Daoy (cell line): Measurements from ENCODE around the gene KANSL1. TPM values are rescaled to one million over a fixed set of nuclear protein-coding genes. Genes with fewer than 3 reads are reported as not detected.
A peak's percentile ranks its signal among the peaks of the same experiment; 100 is the strongest.

Experiments used
- DNase-seq: peaks from one replicate; pipeline ENCODE4 v3.0.0-alpha.2; 2015; ENCODE audit warnings: low read depth
- total RNA-seq: library from RNA; depleted of rRNA; stranded (reverse); fragments of >200 nt; shearing (Covaris generic); gene quantifications from 2 replicates; pipeline ENCODE4 v1.2.3, GENCODE V29; 2014

The KANSL1 gene
- total RNA-seq, 1 experiment from 2014 or later, result 27.1 TPM

DNA sequence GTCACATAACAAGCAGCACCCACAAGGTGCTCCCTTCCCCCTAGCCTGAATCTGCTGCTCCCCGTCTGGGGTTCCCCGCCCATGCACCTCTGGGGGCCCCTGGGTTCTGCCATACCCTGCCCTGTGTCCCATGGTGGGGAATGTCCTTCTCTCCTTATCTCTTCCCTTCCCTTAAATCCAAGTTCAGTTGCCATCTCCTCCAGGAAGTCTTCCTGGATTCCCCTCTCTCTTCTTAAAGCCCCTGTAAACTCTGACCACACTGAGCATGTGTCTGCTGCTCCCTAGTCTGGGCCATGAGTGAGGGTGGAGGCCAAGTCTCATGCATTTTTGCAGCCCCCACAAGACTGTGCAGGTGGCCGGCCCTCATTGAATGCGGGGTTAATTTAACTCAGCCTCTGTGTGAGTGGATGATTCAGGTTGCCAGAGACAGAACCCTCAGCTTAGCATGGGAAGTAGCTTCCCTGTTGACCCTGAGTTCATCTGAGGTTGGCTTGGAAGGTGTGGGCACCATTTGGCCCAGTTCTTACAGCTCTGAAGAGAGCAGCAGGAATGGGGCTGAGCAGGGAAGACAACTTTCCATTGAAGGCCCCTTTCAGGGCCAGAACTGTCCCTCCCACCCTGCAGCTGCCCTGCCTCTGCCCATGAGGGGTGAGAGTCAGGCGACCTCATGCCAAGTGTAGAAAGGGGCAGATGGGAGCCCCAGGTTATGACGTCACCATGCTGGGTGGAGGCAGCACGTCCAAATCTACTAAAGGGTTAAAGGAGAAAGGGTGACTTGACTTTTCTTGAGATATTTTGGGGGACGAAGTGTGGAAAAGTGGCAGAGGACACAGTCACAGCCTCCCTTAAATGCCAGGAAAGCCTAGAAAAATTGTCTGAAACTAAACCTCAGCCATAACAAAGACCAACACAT, 194.0 kb downstream of the KANSL1 start, which contains the start of gene STH:
Gene STH (plus strand): TSS at position 264 of the 913 bp plus-strand sequence. CDS start 30 bp downstream, at position 294.
- DNase-seq, result no peak

DNA sequence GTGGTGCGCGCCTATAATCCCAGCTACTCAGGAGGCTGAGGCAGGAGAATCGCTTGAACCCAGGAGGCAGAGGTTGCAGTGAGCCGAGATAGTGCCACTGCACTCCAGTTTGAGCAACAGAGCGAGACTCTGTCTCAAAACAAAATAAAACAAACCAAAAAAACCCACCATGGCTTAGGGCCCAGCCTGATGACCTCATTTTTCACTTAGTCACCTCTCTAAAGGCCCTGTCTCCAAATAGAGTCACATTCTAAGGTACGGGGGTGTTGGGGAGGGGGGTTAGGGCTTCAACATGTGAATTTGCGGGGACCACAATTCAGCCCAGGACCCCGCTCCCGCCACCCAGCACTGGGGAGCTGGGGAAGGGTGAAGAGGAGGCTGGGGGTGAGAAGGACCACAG, 195.6 kb downstream of the KANSL1 start:
- peak; percentile 52 for DNase-seq

DNA sequence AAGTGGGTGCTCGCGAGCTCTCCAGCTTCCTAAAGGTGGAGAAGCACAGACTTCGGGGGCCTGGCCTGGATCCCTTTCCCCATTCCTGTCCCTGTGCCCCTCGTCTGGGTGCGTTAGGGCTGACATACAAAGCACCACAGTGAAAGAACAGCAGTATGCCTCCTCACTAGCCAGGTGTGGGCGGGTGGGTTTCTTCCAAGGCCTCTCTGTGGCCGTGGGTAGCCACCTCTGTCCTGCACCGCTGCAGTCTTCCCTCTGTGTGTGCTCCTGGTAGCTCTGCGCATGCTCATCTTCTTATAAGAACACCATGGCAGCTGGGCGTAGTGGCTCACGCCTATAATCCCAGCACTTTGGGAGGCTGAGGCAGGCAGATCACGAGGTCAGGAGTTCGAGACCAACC, 196.1 kb downstream of the KANSL1 start:
- no peak for DNase-seq

DNA sequence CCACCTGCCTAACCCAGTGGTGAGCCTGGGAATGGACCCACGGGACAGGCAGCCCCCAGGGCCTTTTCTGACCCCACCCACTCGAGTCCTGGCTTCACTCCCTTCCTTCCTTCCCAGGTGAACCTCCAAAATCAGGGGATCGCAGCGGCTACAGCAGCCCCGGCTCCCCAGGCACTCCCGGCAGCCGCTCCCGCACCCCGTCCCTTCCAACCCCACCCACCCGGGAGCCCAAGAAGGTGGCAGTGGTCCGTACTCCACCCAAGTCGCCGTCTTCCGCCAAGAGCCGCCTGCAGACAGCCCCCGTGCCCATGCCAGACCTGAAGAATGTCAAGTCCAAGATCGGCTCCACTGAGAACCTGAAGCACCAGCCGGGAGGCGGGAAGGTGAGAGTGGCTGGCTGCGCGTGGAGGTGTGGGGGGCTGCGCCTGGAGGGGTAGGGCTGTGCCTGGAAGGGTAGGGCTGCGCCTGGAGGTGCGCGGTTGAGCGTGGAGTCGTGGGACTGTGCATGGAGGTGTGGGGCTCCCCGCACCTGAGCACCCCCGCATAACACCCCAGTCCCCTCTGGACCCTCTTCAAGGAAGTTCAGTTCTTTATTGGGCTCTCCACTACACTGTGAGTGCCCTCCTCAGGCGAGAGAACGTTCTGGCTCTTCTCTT, 196.8 kb downstream of the KANSL1 start:
- DNase-seq, result no peak

DNA sequence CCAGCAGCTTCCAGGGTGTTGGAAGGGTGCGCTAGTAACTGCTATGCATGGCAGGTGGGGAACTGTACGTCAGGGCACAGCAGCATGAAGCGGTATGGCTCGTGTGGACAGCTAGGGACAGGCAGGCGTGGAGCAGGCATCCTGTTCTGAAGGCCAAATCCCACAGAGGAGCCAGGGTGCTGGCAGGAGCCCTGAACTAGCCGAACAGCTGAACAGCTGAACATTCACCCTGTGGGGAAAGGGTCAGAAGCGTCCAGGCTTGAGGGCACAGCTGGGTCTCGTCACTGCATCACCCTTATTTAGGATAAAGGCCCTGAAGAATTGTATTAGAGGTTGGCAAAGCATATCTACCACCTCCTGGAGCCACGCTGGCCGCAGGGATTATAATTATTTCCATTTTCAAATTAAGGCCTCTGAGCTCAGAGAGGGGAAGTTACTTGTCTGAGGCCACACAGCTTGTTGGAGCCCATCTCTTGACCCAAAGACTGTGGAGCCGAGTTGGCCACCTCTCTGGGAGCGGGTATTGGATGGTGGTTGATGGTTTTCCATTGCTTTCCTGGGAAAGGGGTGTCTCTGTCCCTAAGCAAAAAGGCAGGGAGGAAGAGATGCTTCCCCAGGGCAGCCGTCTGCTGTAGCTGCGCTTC, 197.5 kb downstream of the KANSL1 start:
- no peak for DNase-seq

DNA sequence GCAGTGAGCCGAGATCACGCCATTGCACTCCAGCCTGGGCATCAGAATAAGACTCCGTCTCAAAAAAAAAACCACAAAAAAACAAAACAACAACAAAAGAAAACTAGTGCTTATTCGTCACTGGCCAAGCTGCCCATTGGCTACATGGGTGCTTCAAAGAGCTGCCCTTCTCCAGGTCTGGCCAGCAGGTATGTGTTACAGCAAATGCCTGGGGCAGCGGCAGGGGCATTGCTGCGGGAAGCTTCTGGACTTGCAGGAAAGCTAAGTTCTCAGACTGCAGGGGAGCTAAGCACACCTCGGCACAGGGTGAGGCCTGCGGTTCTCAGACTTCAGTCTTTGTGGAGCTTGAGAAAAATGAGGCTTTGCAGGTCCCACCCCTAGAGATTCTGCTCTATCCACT, 198.2 kb downstream of the KANSL1 start:
- no peak for DNase-seq

DNA sequence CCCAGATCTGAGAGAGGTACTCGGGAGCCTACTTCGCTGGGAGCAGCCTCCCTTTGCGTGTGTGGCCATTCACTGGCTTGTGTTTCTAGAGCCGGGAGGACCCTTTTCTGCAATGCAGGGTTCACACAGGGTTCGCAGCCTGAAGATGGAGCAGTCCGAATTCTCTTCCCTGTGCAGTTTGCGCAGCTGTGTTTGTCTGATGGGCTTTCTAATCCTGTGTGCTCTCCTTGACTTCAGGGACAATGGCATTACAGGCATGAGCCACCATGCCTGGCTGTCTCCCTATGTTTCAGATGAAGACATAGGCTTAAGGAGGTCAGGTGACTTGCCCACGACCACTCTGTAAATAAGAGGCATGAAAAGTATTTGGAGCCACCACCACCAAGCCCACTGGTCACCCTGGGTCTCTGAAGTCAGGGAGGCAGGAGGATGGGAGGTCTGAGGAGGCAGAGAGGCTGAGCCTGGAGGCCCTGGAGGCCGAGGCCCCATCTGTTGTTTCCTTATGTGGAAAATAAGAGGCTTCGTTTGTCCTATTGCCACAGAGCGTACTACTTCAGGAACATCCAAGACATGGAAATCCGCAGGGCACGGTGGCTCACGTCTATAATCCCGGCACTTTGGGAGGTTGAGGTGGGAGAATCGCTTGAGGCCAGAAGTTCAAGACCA, 199.1 kb downstream of the KANSL1 start:
- no peak for DNase-seq

DNA sequence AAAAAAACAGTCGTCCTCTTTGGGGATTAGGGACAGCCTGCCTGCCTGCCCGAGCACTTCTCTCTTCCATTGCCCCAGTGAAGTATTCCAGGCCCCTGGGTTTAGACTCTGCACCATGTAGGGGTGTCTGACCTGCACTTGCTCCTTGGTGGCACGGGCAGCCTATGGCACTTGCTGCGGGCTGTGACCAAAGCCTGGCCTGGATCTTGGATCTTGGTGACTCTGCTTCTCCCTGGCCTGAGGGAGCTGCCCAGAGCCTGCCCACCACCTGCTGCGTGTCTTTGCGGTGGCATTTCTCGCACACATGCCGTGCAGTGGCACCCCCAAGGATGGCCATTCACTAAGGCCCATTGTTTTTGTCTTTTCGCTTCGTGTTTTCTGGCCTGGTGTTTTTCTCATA, 200.3 kb downstream of the KANSL1 start:
- no peak for DNase-seq

DNA sequence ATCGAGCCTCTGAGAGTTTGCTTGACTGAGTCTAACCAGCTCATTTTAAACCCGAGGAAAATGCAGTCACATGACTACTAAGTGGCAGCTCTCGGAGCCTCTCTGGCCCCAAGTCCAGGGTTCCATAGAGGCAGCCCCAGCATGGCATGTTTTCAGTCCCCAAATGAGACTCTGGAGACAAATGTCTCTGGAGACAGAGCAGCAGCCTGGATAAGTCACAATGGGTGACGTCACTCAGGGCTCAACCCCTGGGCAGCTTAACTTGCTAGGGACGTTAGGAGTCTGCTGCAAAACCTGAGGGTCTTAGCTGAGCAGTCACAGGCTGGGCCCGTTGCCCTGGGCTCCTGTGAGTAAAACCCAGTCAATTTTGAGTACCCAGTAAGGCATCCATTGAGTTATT, 201.1 kb downstream of the KANSL1 start:
- no peak for DNase-seq

DNA sequence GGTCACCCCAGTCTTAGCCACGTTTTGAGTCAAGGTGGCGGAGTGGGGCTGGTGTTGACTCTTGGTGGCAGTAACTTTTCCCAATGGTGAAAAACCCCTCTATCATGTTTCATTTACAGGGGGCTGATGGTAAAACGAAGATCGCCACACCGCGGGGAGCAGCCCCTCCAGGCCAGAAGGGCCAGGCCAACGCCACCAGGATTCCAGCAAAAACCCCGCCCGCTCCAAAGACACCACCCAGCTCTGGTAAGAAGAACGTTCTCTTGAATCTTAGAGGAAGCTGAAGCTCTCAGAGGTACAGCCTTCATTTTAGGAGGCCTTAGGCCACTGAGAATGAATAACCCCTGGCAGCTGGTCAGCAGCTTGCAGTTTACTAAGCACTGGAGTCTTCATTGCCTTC, 201.9 kb downstream of the KANSL1 start:
- no peak for DNase-seq

DNA sequence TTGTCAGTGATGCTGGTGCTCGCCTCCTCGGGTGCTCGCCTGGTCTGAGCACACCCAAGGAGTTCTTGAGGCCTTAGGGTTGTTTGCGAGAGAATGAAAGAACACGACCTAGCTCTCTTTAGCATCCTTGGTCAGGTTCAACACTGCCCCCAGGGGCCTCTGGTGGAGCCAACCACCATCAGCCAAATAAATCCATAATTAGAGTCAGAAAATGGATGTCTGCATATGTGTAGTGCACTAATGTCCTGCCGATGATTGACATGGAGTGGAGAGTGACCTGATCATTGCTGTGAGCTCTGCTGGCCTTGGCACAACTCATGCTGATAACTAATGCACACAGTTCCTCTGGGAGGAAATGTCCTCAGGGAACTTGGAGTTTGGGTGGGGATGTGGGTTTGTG, 202.3 kb downstream of the KANSL1 start:
- DNase-seq, result no peak

DNA sequence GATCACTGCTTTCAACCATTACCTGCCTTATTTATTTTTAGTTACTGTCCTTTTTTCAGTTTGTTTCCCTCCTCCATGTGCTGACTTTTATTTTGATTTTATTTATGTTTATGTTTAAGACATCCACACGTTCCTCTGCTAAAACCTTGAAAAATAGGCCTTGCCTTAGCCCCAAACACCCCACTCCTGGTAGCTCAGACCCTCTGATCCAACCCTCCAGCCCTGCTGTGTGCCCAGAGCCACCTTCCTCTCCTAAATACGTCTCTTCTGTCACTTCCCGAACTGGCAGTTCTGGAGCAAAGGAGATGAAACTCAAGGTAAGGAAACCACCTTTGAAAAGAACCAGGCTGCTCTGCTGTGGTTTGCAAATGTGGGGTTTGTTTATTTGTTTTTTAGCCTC, 203.5 kb downstream of the KANSL1 start:
- no peak for DNase-seq

DNA sequence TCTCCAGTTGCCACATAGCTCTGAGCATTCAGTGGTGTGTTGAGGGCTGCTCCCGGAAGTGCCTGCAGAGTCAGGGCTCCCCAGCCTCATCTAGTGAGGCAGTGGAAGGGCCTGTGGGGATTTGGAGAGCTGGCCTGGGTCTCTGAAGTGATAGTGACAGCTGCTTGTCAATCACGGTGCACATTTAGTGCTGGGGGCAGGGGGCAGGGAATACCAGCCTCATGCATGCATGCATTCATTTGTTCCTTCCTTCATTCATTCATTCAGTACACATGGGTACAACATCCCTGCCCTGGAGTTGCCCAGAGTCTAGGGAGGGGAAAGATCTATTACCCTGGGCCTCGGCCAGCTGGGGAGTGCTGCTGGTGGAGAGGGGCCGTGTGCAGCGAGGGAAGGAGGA, 205.5 kb downstream of the KANSL1 start:
- DNase-seq, result no peak

DNA sequence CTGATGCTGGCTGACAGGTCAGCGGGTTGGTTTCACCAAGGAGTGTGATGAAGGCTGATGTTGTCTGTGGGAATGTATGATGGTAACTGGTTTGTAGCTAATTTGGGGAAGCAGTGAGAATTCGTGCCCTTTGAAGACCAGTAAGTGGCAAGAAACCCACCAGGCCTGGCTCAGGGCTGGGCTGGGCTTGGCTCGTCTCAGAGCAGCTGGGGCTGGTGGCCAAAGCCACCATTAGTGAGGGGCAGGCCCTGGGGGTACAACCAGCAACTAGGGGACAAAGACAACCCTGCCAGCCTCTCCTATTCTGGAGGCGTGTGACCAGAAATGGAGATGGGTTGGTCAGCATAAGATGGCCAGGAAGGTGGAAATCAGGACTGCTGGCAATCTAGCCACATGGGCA, 207.2 kb downstream of the KANSL1 start:
- no peak for DNase-seq

DNA sequence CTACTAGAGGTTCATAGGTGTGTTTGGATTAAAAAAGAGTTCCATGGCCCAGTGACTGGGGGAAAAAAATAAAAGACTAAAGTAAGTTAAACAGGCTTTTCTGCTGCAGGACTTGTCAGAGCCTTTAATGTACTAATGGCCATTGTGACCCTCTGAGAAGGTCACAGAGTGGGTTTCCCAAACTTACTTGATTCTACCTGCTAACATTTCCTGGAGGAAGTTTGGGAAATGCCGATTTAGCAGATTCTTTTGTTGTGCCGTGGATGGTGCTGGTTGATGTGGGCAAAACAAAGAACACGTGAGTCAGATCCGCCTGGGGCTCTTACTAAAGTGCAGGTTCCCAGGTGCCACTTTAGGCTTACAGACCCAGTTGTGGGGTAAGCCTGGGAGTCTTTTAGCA, 207.8 kb downstream of the KANSL1 start:
- DNase-seq, result no peak

DNA sequence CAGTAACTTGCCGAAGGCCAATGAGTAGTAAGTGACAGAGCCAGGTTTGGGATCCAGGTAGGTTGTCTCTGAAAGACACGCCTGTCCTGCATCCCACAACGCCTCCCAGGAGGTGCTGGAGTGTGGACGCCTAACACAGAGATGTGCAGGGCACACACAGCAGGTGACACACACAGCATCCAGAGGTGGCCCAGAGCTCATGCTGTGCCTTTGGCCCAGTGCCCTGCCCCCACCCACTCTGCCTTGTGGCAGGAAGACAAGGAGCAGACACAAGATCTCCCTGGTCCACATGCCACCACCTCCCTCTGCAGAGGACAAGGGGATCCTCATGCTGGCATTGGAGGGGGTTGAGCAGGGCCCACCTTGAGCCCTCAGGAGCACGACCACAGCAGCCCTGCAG, 208.9 kb downstream of the KANSL1 start:
- DNase-seq, result no peak

DNA sequence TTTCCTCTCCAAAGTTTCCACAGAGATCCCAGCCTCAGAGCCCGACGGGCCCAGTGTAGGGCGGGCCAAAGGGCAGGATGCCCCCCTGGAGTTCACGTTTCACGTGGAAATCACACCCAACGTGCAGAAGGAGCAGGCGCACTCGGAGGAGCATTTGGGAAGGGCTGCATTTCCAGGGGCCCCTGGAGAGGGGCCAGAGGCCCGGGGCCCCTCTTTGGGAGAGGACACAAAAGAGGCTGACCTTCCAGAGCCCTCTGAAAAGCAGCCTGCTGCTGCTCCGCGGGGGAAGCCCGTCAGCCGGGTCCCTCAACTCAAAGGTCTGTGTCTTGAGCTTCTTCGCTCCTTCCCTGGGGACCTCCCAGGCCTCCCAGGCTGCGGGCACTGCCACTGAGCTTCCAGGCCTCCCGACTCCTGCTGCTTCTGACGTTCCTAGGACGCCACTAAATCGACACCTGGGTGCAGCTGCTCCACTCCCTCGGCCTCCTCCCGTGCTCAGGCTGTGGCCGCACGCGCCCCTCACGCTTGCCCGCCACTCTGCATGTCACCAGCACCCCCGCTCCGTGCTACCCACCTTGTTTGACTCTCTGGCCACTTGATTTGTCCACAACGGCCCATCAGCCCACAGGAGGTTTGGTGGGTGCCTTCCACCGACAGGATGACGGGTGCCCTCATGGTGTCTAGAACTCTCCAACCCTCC, 209.5 kb downstream of the KANSL1 start:
- DNase-seq, result no peak

DNA sequence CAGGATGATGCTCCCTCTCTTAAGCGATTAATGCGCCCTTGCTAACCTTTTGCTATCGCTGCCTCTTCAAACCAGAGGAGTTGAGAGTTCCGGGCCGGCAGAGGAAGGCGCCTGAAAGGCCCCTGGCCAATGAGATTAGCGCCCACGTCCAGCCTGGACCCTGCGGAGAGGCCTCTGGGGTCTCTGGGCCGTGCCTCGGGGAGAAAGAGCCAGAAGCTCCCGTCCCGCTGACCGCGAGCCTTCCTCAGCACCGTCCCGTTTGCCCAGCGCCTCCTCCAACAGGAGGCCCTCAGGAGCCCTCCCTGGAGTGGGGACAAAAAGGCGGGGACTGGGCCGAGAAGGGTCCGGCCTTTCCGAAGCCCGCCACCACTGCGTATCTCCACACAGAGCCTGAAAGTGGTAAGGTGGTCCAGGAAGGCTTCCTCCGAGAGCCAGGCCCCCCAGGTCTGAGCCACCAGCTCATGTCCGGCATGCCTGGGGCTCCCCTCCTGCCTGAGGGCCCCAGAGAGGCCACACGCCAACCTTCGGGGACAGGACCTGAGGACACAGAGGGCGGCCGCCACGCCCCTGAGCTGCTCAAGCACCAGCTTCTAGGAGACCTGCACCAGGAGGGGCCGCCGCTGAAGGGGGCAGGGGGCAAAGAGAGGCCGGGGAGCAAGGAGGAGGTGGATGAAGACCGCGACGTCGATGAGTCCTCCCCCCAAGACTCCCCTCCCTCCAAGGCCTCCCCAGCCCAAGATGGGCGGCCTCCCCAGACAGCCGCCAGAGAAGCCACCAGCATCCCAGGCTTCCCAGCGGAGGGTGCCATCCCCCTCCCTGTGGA, 210.2 kb downstream of the KANSL1 start:
- DNase-seq, result no peak

DNA sequence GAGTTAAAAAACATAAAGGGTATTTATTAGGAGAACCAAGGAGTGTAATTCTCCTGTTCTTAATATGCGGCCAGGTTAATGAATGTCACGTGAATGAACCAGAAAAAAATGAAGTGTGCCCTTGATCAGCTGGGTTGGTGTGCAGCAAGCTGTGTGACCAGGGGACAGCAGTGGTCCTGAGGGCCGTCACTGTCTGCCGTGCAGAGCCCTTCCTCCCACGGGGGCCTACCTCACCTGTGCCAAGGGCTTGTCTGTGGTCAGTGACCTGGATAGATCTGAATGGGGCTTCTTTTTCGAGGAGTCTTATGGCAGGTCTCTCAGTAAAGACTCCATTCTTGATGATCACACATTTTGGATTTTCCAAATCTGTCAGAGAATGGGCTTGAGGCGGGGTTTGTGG, 211.9 kb downstream of the KANSL1 start:
- DNase-seq, result no peak

DNA sequence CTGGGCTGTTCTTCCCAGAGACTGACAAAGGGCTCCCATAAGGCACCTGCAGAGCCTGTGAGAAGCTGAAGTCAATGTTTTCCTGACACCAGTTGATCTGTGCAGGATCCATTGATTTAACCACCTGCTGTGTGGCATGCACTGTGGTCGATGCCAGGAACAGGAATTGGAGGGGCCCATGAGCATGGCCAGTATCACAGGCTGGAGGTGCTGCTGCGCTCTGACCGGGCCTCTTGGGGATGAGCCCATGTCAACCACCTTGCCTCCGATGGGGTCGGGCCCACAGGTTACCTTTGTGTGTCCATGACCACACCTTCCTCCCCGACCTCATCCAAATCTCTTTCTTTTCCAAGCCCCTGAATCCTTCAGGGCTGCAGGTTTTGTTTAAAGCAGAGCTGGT, 212.4 kb downstream of the KANSL1 start:
- DNase-seq, result no peak
